ENCODE results near the gene CLIC5.

- no peak for TF ChIP-seq POLR2A (IDR thresholded peaks at IDR 0.05)
- TF ChIP-seq, protein P1, sequence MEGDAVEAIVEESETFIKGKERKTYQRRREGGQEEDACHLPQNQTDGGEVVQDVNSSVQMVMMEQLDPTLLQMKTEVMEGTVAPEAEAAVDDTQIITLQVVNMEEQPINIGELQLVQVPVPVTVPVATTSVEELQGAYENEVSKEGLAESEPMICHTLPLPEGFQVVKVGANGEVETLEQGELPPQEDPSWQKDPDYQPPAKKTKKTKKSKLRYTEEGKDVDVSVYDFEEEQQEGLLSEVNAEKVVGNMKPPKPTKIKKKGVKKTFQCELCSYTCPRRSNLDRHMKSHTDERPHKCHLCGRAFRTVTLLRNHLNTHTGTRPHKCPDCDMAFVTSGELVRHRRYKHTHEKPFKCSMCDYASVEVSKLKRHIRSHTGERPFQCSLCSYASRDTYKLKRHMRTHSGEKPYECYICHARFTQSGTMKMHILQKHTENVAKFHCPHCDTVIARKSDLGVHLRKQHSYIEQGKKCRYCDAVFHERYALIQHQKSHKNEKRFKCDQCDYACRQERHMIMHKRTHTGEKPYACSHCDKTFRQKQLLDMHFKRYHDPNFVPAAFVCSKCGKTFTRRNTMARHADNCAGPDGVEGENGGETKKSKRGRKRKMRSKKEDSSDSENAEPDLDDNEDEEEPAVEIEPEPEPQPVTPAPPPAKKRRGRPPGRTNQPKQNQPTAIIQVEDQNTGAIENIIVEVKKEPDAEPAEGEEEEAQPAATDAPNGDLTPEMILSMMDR (IDR thresholded peaks at IDR 0.05) = no peak
These were observed 88.0 kb downstream of the CLIC5 start for GRCh38 chr6:45927421-45928320.
